C4-2B (cell line): ENCODE results near the gene ZNF69.

ENCODE experiments used
- H3K27ac ChIP-seq: fragments of 450-650 bp; 2 replicates; pipeline ENCODE4 v1.5.1; 2017
- TF ChIP-seq, protein P1 (sequence below): fragments of 450-650 bp; conservative IDR thresholded peaks from 2 replicates; pipeline ENCODE4 v1.5.1; 2017; ENCODE audit warnings: mild to moderate bottlenecking

Gene ZNF69

GRCh38 chr19:11950312-11950711, 62.7 kb downstream of the ZNF69 start:
- H3K27ac ChIP-seq = no peak overlapping the region
- TF ChIP-seq, protein P1, sequence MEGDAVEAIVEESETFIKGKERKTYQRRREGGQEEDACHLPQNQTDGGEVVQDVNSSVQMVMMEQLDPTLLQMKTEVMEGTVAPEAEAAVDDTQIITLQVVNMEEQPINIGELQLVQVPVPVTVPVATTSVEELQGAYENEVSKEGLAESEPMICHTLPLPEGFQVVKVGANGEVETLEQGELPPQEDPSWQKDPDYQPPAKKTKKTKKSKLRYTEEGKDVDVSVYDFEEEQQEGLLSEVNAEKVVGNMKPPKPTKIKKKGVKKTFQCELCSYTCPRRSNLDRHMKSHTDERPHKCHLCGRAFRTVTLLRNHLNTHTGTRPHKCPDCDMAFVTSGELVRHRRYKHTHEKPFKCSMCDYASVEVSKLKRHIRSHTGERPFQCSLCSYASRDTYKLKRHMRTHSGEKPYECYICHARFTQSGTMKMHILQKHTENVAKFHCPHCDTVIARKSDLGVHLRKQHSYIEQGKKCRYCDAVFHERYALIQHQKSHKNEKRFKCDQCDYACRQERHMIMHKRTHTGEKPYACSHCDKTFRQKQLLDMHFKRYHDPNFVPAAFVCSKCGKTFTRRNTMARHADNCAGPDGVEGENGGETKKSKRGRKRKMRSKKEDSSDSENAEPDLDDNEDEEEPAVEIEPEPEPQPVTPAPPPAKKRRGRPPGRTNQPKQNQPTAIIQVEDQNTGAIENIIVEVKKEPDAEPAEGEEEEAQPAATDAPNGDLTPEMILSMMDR = no peak
